Superior temporal gyrus (tissue), 1 donor: ENCODE results near the gene KRT36.

Experiments used
- DNase-seq: peaks from one replicate; pipeline ENCODE4 v3.0.0-alpha.2; 2016; ENCODE audit errors: extremely low spot score

Gene KRT36

DNA sequence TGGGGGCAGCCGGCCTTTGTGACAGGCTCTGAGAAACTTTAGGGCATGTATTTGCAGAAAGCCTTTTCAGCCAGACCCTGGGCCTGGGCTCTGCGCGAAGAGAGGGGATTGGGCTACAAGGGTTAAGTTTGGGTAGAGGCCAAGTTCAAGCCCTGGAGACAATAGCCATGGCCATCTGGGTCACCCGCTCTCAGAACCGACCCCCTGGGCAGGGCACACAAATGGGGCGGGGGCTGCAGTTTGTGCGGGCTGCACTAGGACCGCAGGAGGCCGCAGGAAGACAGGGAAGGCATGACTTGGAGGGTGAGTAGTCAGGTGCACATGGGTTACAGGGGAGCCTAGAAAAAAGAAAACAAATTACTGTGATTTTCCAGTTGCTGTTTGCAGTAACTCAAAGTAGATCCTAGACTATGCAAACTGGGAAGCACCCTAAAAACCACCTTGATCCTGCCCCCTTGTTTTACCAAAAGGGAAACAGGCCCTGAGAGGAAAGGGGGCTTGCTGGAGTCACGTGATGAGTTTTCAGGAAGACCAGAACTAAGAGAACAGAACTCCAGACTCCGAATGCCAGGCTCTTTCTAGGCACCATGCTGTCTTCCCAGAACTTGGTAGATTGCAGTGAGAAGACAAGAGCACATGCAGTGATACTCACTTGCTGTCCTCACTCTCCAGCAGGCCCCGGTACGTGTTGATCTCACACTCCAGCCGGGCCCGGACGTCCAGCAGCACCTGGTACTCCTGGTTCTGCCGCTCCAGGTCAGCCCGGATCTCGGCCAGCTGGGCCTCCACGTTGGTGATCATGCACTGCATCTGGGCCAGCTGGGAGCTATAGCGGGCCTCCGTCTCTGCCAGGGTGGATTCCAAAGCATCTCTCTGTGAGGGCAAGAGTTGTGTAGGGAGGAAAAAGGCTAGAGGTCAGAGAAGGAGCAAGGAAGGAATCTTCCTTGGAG, 12.6 kb downstream of the KRT36 start:
- DNase-seq, result no peak

DNA sequence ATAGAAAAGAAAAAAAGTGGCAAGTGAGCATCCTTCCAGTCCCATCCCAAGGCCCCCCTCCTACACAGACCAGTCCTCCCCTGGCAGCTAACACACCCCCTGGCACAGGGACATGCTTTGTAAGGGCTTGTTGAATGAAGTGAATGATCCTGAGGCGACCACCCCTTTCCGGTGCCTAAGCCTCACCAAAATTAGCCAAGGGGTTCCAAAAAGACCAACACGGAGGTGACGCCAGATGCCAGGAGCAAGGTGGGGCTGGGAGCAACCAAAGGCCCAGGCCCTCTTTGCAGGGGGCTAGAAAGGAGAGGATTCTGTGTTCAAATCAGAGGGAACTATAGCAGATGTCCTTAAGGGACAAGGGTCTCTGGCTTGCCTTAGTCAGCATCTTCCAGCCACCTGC, 14.3 kb downstream of the KRT36 start:
- no peak for DNase-seq

DNA sequence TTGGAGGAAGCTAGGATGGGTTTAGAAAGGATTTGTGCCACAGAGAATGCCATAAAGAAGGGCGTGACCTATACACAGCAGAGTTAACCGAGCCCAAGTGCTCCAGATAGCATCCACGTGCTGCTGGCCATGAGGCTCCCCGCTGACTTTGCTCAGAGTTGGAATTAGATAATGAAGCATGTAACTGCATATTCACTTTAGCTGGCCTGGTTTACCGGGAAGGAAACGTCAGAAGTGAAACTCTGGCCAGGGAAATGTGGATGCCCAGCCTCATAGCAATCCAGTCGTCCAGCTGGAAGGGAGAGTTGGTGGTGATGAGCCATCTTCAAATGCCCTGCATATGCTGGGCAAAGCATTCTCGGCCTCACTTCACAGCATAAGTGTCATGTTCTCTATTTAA, 14.8 kb downstream of the KRT36 start:
- no peak for DNase-seq

DNA sequence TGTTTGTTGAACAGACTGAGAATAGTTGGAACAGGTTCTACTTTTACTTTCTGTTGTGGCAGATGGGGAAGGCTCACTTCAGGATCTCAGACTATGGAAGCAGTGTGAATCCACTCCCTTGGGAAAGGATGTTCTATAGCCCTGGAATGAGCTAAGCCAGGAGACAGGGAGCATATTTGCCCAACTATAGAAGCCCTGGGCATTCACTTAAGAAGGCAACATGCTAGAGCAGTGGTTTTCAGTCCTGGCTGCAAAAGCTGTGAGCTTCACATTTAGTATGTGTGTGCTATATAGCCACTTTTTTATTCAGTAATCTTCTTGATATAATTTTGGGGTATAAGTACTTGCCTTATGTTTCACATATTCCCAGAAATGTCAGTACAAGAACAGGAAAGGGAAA, 21.4 kb downstream of the KRT36 start:
- no peak for DNase-seq

DNA sequence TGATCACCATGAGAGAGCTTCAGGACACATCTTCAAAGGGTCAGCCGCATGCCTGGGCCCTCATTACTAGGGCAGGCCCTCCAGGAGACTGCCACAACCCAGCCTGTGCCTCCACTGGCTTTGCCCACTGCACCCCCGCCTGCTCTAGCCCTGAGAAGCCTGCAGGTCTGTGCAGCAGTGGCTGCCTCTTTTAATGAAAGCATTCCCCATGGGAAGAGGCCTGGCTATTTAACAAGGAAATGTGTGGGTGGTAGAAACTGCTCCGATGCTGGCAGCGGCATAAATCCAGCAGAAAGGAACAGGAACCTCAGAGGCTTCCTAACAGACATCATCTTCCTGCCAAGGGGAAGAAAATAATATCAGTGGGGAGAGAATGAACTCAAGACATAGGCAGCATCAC, 22.1 kb downstream of the KRT36 start:
- DNase-seq, result peak; percentile 13

DNA sequence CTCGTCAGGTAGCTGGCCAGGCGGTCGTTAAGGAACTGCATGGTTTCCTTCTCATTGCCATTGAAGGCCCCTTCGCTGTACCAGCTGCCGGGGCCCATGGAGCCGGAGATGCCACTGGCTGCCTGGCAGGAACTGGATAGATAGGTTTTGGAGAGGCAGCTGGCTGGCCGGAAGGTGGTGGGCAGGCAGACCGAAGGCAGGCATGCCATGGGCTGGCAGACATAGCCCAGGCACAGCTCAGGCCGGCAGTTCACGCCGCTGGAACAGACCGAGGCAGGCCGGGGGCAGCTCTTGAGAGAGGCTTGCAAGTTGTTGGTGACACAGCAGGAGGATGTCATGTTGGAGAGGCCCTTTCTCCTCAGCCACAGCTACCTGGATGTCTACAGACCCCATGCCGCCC, 22.7 kb downstream of the KRT36 start, which contains the start of gene KRT32:
Gene KRT32 (minus strand): TSS at position 399 of the 400 bp plus-strand sequence. CDS start 61 bp downstream, at position 338.
- no peak for DNase-seq

DNA sequence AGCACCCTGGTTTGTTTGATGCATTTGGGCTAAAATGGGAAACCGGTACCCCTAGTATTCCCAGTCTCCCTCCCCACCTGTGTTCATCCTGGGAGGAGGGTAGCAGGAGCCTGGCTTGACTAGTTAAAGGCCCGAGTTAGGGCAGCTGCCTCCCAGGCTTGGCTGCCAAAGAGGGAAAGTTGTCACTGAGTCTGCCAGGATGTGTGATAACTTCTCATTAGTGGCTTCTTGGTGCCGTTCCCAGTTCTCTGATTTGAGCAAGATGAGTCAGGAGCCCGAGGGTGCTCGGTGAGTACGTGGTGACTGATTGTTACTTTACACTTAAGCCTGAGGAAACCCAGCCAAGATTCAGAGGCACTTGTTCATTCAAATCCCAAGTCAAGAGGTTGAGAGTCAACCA, 25.0 kb downstream of the KRT36 start:
- DNase-seq, result peak; percentile 70

DNA sequence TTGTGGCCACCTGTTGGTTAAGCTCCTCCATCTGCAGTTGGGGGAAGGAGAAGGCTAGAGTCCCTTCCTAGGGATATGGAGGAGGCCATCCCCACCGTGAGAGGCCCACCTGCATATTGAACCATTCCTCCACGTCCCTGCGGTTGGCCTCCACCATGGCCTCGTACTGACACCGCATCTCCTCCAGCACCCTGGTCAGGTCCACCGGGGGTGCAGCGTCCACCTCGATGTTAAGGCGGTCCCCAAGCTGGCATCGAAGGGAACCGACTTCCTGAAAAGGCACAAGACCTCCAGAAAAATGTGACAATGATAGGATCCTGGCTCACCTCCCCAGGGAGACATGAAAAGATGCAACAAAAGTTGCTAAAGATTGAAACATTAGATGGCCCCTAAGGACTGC, 25.5 kb downstream of the KRT36 start:
- DNase-seq, result no peak

DNA sequence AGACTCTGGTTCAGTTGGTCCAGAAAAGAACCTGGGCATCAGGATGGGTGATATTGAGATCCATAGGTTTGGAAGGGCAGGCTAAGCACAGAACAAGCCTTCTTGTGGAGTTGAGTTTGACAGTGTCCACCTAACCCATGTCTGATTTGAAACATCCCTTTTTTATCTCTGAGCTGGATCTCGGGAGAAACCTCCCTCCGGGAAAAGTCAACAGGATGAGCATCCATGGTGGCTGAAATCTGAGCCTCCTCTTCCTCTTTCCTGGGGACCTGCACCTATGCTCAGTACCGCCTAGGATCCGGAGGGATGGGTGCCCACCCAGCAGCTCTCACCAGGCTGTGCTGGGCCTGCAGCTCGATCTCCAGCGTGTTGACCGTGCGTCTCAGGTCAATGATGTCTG, 26.0 kb downstream of the KRT36 start:
- DNase-seq, result no peak

DNA sequence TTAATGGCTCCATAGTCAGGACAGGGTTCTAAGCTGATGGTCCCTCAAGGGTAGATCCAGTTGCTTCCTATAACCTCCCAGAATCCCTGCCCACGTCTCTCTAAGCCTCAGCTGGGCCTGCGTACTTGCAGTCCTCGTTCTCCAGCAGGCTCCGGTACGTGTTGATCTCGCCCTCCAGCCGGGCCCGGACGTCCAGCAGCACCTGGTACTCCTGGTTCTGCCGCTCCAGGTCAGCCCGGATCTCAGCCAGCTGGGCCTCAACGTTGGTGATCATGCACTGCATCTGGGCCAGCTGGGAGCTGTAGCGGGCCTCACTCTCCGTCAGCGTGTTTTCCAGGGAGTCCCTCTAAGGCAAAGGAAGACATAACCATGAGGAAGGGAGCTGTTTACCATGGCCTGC, 27.0 kb downstream of the KRT36 start:
- DNase-seq, result no peak

DNA sequence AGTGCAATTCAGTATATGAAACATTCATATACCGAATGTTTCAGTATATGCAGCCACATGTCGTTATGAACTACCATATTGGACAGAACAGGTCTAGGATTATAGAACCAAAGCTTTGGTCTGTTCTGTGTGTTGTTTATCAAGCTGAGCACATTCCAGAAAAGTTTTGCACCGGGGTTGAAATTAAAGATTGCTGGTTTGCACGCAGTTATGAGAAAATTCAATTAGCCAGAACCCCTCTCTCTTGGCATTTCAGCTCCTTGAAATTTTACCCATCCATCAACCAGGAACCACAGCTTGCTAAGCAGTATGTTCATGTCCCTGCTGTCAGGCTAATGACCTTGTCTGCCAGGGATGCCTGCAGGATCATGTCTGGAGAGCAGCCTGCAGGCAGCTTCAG, 32.0 kb downstream of the KRT36 start:
- no peak for DNase-seq

DNA sequence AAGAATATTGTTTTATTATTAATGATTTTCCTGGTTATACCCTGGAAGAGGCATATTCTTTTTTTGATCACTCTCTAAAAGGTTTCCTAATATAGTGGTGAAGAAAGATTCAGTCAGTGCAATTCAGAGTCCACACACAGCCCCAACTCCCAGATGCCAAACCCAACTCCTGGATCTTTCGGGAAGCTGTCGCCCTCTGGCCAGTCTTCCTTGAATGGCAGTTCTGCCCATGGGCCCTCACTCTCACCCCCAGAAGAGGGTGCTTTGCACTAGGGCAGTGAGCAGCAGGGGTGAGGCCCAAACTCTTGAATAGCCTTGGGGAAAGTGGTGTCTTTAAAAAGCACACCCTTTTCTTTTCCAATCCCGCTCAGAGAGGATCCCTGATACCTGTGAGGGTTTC, 33.5 kb downstream of the KRT36 start:
- DNase-seq, result no peak

DNA sequence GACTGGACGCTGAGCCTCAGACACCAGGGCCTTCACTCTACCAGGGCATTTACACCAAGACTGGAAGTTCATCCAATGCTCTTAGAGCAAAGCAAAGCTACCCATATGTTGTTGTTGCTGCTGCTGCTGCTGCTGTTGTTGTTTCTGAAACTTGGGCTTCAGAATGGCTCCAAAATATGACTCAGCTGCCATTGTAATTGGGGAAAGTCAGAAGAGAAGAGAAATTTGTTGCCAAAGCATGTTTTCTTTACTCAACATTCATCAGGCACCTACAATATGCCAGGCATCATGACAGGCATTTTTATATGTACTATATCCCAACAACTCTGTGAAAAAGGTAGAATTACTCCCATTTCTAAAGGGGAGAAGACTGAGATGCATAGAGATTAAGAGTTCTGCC, 34.5 kb downstream of the KRT36 start:
- no peak for DNase-seq

DNA sequence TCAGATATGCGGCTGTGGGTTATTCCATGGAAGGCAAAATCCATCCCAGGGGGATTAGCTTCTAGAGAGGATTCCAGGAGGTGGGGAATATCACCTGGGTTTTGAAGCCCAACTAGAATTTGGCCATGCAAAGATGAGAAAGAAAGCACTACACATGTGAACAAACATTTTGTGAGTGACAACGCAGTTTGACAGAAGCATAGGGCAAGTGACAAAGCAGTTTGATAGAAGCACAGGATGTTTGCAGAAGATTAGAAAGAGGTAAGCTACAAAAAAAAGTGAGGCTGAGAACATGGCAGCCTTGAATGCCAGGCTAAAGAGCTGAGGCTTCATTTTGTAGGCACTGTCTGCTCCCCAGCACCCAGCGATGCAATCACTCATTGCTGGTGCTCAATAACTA, 36.6 kb downstream of the KRT36 start:
- DNase-seq, result no peak

DNA sequence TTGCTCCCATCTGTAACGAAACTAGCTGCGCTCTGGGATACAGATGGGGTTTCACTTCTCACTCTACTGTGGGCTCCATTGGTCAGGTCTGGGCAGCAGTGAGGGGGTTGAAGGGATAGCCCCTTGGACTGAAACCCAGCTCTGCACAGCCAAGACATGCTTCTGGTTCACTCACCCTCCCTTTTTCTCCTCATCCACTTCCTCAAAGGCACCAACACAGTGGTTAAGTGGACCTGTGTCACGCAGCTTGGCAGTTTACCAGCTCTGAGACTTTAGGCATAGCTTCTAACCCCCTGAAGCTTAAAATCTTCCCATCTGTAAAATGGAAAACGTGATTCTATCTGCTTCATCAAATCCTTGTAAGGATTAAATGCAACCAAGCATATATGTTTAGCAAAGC, 37.4 kb downstream of the KRT36 start:
- no peak for DNase-seq

DNA sequence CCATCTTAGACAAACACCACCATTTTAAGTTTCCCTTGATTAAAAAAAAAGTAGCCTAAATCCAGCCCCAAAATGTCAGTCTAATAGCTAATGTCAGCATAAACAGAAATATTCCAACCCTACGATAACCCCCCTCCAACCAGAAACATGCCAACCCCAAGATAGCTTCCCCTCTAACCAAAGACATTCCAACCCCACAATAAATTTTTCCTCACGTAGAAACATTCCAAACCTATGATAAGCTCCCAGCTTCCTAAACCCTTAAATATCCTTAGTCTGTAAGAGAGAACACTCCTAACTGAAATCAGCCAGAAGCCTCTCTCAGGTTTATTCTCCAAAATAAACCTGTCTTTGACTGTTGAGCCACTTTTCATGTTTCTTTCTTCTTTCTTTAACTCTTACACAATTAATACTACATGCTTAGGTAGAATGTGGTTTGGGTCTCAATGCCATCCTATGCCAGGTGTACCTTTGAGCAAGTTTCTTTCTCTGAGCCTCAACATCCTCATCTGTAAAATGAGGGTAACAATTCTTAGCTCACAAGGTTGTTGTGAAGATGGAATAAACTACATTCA, 38.5 kb downstream of the KRT36 start:
- DNase-seq, result no peak

DNA sequence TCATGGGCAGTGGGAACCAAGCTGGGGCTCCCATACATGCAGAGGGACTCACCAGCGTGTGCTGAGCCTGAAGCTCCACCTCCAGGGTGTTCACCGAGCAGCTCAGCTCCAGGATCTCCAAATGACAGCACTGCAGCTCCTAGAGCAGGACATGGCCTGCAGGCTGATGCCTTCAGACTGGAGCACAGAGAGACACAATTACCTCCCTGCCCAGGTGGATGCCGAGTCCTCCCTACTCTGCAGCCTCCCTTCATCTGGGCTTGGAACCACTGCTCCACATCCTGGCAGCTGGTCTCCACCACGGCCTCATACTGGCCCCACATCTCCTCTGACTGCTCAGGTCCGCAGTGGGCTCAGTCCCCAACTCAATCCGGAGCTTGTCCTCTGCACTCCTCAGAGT, 40.7 kb downstream of the KRT36 start:
- DNase-seq, result no peak

DNA sequence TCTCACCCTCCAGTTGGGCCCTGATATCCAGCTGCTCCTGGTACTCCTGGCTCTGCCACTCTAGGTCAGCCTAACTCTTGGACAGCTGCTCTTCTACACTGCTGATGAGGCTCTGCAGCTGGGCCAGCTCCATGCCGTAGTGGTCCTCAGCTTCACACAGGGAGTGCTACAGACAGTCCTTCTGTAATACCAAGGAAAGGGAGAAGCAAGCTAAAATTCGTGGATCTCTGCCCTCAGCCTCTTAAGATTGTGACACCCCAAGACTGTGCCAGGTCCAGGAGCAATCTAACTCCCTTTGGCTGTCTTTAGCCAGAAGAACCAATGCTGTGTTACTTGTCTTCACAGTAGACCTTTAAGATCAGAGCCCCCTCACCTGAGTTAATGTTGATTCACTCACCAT, 41.2 kb downstream of the KRT36 start:
- DNase-seq, result no peak

DNA sequence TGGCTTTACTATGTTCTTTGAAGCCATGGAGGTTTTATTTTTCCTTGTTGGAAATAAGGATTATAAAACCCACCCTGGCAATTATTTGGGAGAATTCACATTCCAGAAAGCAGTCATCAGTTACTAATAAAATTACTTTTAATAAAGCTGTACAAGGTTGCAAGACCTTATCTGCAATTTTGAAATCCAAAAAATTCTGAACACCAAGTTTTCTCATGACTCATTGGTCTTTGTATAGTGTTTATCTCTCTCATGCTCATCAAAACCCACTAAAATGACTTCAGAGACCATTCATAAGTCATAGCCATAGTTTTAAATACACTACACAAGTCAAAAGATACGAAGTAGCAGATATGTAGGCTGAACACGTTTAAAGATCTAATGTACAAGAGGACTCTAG, 42.9 kb downstream of the KRT36 start:
- DNase-seq, result no peak

DNA sequence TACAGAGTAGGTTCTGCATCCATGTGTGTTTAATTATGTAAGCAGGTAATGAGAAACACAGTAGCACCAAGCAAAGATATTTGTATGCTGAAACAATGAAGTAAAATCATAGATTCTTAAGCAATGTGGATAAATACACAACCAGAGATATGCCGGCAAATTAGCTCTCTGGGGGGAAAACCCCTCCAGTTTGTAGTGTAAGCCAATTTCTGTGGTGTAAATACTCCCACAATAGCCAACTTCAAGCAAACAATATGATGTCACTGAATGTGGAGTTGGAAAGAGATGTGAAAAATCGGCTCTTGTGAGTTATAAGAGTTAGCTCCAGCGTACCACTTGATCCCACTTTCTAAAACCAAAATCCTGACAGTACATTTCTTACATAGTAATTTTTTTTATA, 45.1 kb downstream of the KRT36 start:
- no peak for DNase-seq

DNA sequence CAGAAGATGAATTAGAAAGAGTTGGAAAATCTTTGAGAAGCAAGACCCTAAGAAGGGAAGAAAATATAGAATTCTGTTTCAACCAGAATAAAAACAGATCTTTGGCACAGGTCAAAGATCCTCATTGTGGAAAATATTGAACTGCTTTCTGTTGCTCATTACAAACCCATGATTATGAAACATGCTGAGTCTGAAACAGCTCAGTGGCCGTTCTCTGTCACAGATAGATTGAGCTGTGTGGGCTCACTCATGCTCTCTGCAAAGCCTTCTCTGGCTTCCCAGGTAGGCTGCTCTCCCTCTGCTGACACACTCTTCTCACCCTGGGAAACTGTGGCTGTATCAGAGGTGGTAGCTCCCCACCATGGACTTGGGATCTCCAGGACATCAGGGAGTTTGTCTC, 45.5 kb downstream of the KRT36 start:
- DNase-seq, result no peak

DNA sequence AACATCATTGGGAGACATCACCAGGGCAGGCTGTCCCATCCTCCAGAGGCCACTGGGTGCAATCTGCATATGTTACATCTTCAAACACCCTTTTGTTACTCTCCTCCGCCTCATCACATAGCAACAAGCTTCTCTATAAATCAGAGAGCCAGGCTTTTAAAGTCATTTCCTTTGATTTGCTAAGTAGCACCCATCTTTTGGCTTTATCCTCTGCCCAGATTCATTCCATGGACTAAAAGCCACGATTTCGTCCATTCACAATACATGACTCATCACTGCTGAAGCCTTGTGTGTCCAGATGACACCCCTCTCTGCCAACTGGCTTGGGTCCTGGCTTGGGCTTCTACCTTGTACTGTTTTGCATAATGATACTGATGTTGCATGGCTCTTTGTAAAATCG, 47.0 kb downstream of the KRT36 start:
- DNase-seq, result no peak

DNA sequence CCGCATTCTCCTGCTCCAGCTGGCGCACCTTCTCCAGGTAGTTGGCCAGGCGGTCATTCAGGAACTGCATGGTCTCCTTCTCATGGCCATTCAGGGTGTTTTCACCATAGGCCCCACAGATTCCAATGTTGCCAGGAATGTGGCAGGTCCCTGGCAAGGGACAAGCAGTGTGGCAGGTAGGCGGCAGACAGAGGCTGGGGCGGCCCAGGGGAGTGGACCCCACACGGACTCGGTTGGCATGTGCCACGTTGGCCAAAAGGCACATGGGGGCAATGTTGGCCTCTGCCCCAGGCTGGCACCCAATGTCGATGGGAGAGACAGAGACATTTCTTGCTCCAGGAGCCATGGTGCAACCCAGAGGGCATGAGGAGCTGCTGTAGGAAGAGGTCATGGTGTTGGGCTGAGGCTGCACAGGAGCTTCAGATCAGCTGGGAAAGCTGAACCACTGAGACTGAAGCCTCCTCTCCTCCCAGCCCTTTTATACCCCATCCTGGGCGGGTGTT, 49.1 kb downstream of the KRT36 start, which contains the start of gene KRT38:
Gene KRT38 (minus strand): TSS at position 453 of the 503 bp plus-strand sequence. CDS start 62 bp downstream, at position 391.
- DNase-seq, result no peak
